Ovary (tissue), 3 donors: ENCODE data around the gene DNAH8.

Experiments
- EP300 ChIP-seq: sonication (generic); formaldehyde crosslinking; IDR thresholded peaks from one replicate; pipeline ENCODE4 v1.6.1; 2017; ENCODE audit warnings: antibody characterized with exemption
- POLR2A ChIP-seq: fragments of 450-650 bp; IDR thresholded peaks from one replicate; pipeline ENCODE4 v1.6.1; 2017; ENCODE audit warnings: antibody characterized with exemption, mild to moderate bottlenecking, moderate library complexity
- TF ChIP-seq, protein P1 (sequence below), 3 donors: fragments of 450-650 bp in 2 of 3; fragments of 200-600 bp in 1 of 3; IDR thresholded peaks; one replicate each; pipeline versions ENCODE4 v1.5.1 to v1.8.0; 2016 to 2022; ENCODE audit warnings: antibody characterized with exemption in 3 of 3, mild to moderate bottlenecking in 1 of 3
- donor health status: DM: no; HTN: no; CAD: no.

DNA sequence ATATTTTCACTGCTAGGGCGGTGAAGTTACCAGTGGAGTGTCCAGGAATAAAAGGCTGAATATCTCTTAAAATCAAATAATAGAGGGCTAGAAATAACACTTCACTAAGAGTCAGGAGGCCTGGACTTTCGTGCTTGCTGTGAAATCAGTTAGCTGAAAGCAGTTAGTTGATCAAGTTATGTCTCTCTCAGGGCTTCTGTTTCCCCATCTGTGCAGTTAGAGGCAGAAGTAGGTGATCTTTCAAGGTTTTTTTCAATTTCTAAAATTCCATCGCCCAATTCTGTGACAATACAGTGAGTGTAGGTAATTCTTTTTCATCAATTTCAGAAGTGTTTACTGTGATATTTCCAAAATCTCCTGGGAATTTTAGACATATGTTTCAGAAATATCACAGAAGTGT, 260.9 kb downstream of the DNAH8 start:
- TF ChIP-seq, protein P1, sequence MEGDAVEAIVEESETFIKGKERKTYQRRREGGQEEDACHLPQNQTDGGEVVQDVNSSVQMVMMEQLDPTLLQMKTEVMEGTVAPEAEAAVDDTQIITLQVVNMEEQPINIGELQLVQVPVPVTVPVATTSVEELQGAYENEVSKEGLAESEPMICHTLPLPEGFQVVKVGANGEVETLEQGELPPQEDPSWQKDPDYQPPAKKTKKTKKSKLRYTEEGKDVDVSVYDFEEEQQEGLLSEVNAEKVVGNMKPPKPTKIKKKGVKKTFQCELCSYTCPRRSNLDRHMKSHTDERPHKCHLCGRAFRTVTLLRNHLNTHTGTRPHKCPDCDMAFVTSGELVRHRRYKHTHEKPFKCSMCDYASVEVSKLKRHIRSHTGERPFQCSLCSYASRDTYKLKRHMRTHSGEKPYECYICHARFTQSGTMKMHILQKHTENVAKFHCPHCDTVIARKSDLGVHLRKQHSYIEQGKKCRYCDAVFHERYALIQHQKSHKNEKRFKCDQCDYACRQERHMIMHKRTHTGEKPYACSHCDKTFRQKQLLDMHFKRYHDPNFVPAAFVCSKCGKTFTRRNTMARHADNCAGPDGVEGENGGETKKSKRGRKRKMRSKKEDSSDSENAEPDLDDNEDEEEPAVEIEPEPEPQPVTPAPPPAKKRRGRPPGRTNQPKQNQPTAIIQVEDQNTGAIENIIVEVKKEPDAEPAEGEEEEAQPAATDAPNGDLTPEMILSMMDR (IDR thresholded peaks at IDR 0.05): no peak
- TF ChIP-seq EP300: no peak
- no peak for TF ChIP-seq POLR2A
